GM12878 (cell line): ENCODE measurements around the gene RNFT2. TPM values are rescaled to one million over a fixed set of nuclear protein-coding genes. Genes with fewer than 3 reads are reported as not detected.

Experiments
- ATAC-seq: fragments of 200-7000 bp; cut with Tn5 transposase; 3 replicates; pipeline ENCODE4 v1.9.1; 2020; ENCODE audit warnings: mild to moderate bottlenecking, moderate library complexity
- BruUV-seq: library from RNA; stranded (reverse); fragments of 400-500 nt; replicated peaks from 2 replicates; lab custom pipeline; 2021; lab: Mats Ljungman, UMichigan
- CTCF ChIA-PET: fragments of 300-600 bp; sonication (Branson Sonifier 250); formaldehyde crosslinking; extraction: SDS; loops from one replicate; lab custom pipeline; 2021; ENCODE audit warnings: inconsistent platforms; lab: Yijun Ruan, JAX
- POLR2A ChIA-PET: fragments of 350-600 bp; formaldehyde crosslinking; extraction: SDS; loops from one replicate; lab custom pipeline; 2021; ENCODE audit warnings: inconsistent platforms; lab: Charles Lee
- RAD21 ChIA-PET: fragments of 300-600 bp; sonication (Branson Sonifier 250); formaldehyde crosslinking; loops from one replicate; lab custom pipeline; 2023; ENCODE audit warnings: antibody characterized with exemption; ENCODE audit not compliant: unreplicated experiment; lab: Charles Lee
- SMC1A ChIA-PET: fragments of 300-600 bp; sonication (Branson Sonifier 250); formaldehyde crosslinking; loops from one replicate; lab custom pipeline; 2023; ENCODE audit not compliant: unreplicated experiment, uncharacterized antibody; lab: Charles Lee
- DNase-seq: peaks from one replicate; pipeline ENCODE4 v3.0.0-alpha.2; 2011; ENCODE audit warnings: low read depth, low spot score
- FAIRE-seq: peaks from 3 replicates; lab custom pipeline; 2011; peaks lifted over from hg19 to GRCh38; lab: Jason Lieb, UNC
- H2AFZ ChIP-seq: 2 replicates; pipeline ENCODE4 v1.6.0; 2011; ENCODE audit warnings: low read depth, low read length, control low read depth; ENCODE audit not compliant: control insufficient read depth
- H3K27ac ChIP-seq: 2 replicates; pipeline ENCODE4 v1.5.1; 2011; ENCODE audit warnings: control low read depth; ENCODE audit not compliant: control insufficient read depth, insufficient read depth
- H3K27me3 ChIP-seq, 2 experiments: replicated peaks in 1 of 2; 2 replicates each; pipeline versions ENCODE4 v1.6.0 to v1.6.1; 2011; ENCODE audit warnings: low read length in 1 of 2; ENCODE audit not compliant: control insufficient read depth in 2 of 2, insufficient read depth in 2 of 2
- H3K36me3 ChIP-seq, 2 experiments: 2 replicates each; pipeline ENCODE4 v1.5.1; 2011; ENCODE audit warnings: low read length in 1 of 2; ENCODE audit not compliant: control insufficient read depth in 2 of 2, insufficient read depth in 2 of 2
- H3K4me1 ChIP-seq: 2 replicates; pipeline ENCODE4 v1.6.1; 2011; ENCODE audit warnings: mild to moderate bottlenecking, low read length, moderate library complexity, mixed read lengths; ENCODE audit not compliant: control insufficient read depth, insufficient read depth
- H3K4me2 ChIP-seq: 2 replicates; pipeline ENCODE4 v1.6.0; 2011; ENCODE audit warnings: control low read depth; ENCODE audit not compliant: control insufficient read depth, insufficient read depth
- H3K4me3 ChIP-seq: fragments of 200-600 bp; sonication (generic); 2 replicates; pipeline ENCODE4 v1.5.1; 2016
- H3K79me2 ChIP-seq: 2 replicates; pipeline ENCODE4 v1.6.0; 2011; ENCODE audit warnings: low read length; ENCODE audit not compliant: control insufficient read depth, insufficient read depth
- H3K9ac ChIP-seq: 2 replicates; pipeline ENCODE4 v1.8.0; 2011; ENCODE audit warnings: low read length, control low read depth, mixed read lengths; ENCODE audit not compliant: control insufficient read depth, insufficient read depth
- H3K9me3 ChIP-seq: replicated peaks from 3 replicates; pipeline ENCODE4 v1.5.1; 2011; ENCODE audit warnings: mild to moderate bottlenecking, low read length; ENCODE audit not compliant: control insufficient read depth, insufficient read depth
- H4K20me1 ChIP-seq: 2 replicates; pipeline ENCODE4 v1.6.0; 2011; ENCODE audit not compliant: control insufficient read depth, insufficient read depth
- ASH2L ChIP-seq: fragments of 300-600, 200-600 bp; sonication (generic); IDR thresholded peaks from 2 replicates; pipeline ENCODE4 v1.6.1; 2017; ENCODE audit warnings: low read depth, mild to moderate bottlenecking, borderline replicate concordance
- CHD4 ChIP-seq: fragments of 200-600 bp; sonication (generic); IDR thresholded peaks from 2 replicates; pipeline ENCODE4 v1.6.1; 2016; ENCODE audit warnings: mild to moderate bottlenecking
- GATAD2B ChIP-seq: fragments of 450-650 bp; conservative IDR thresholded peaks from 2 replicates; pipeline ENCODE4 v1.6.1; 2017; ENCODE audit warnings: low read depth, mild to moderate bottlenecking, moderate library complexity
- HSF1 ChIP-seq: fragments of 150-350 bp; IDR thresholded peaks from 2 replicates; pipeline ENCODE4 v1.6.1; 2014; ENCODE audit warnings: mild to moderate bottlenecking, low read depth, low read length
- KAT2A ChIP-seq: conservative IDR thresholded peaks from 2 replicates; pipeline ENCODE4 v1.6.1; 2011; ENCODE audit warnings: low read depth, low read length; ENCODE audit not compliant: control insufficient read depth
- MLLT1 ChIP-seq: fragments of 450-650 bp; IDR thresholded peaks from 2 replicates; pipeline ENCODE4 v1.6.1; 2016; ENCODE audit warnings: mild to moderate bottlenecking
- MYC ChIP-seq: IDR thresholded peaks from 2 replicates; pipeline ENCODE4 v1.6.1; 2011; ENCODE audit warnings: mild to moderate bottlenecking, low read length, moderate library complexity, inconsistent platforms; ENCODE audit not compliant: insufficient read depth, insufficient replicate concordance, insufficient read length, severe bottlenecking
- NFXL1 ChIP-seq: fragments of 450-650 bp; IDR thresholded peaks from 2 replicates; pipeline ENCODE4 v1.6.1; 2017; ENCODE audit warnings: antibody characterized with exemption, mild to moderate bottlenecking, borderline replicate concordance
- PRDM15 ChIP-seq: fragments of 450-650 bp; formaldehyde crosslinking; IDR thresholded peaks from 2 replicates; pipeline ENCODE4 v1.4.0; 2020; ENCODE audit warnings: mild to moderate bottlenecking, moderate library complexity
- SIX5 ChIP-seq: IDR thresholded peaks from 2 replicates; pipeline ENCODE4 v1.6.1; 2011; ENCODE audit warnings: mild to moderate bottlenecking, low read depth, low read length, moderate library complexity; ENCODE audit not compliant: severe bottlenecking
- STAT1 ChIP-seq: fragments of 450-650 bp; conservative IDR thresholded peaks from 2 replicates; pipeline ENCODE4 v1.6.1; 2014; ENCODE audit warnings: antibody characterized with exemption, mild to moderate bottlenecking
- TARDBP ChIP-seq: IDR thresholded peaks from 2 replicates; pipeline ENCODE4 v1.6.1; 2016; ENCODE audit warnings: borderline replicate concordance
- TCF3 ChIP-seq: IDR thresholded peaks from 2 replicates; pipeline ENCODE4 v1.6.1; 2012; ENCODE audit warnings: low read depth, mild to moderate bottlenecking, low read length, borderline replicate concordance; ENCODE audit not compliant: insufficient read depth
- ZNF207 ChIP-seq: fragments of 450-650 bp; IDR thresholded peaks from 2 replicates; pipeline ENCODE4 v1.6.1; 2014; ENCODE audit warnings: antibody characterized with exemption, mild to moderate bottlenecking, borderline replicate concordance
- WGBS: methylation state at CpG from one replicate; pipeline ENCODE4 v1.1.6; 2016; ENCODE audit warnings: low lambda C conversion rate; ENCODE audit not compliant: insufficient replicate concordance, insufficient coverage; ENCODE audit errors: missing lambda C conversion rate; 5-methylcytosine and 5-hydroxymethylcytosine counted together
- in situ Hi-C: fragments of 300-500 bp; cut with MboI; formaldehyde crosslinking; loops from 9 replicates; pipeline ENCODE4 v1.14.3; 2018; ENCODE audit warnings: mixed read lengths
- intact Hi-C: fragments of 100-400 bp; cut with micrococcal nuclease; formaldehyde crosslinking; loops from one replicate; pipeline ENCODE4 v1.14.2; 2022; ENCODE audit not compliant: unreplicated experiment
- polyA plus RNA-seq, 11 experiments: library from polyadenylated mRNA; depleted of rRNA in 4 of 11; unstranded in 6 of 11; stranded (reverse) in 5 of 11; fragments of >200 nt; fragmentation: Nextera tagmentation in 4 of 11; fragmentation: Illumina TruSeq in 1 of 11; extraction: Ambion mirVana in 4 of 11; extraction: Trizol in 1 of 11; gene quantifications; 1 replicate in 1 of 11; 2 replicates in 10 of 11; pipeline versions ENCODE4 v1.2.1 to v1.2.3, GENCODE V29; 2011 to 2016; ENCODE audit warnings: inconsistent platforms in 2 of 11, missing spikeins in 2 of 11, low read depth in 1 of 11
- total RNA-seq, 4 experiments: library from RNA; depleted of rRNA in 3 of 4; stranded (reverse); fragments of >200 nt in 3 of 4; fragmentation: Illumina TruSeq in 1 of 4; extraction: Trizol in 1 of 4; gene quantifications; 2 replicates each; pipeline versions ENCODE4 v1.2.1 to v1.2.3, GENCODE V29; 2013 to 2021

The RNFT2 gene
- total and polyA plus RNA-seq, 10 of the 15 experiments (the other 5 are each of a cell fraction or from before 2014, with no cell fraction given), result 2.5 to 17.3 (median 9.7) TPM

- in situ Hi-C loops, result no loop called here
- Histone ChIP-seq H2AFZ (no peak overlapping the region), H3K4me3 (no peak overlapping the region), H3K4me2 (no peak overlapping the region), H3K9me3 (no peaks in the 10 kb centered on the region), H3K27me3 (no peaks in the 10 kb centered on the region), H4K20me1 (no peaks in the 10 kb centered on the region), H3K4me1 (peaks cover 19% of the 10 kb centered on the region), H3K36me3 (no peaks in the 10 kb centered on the region), H3K9ac (no peak overlapping the region), H3K27ac (no peak overlapping the region), H3K79me2 (no peaks in the 10 kb centered on the region)
- FAIRE-seq, result no peak
- BruUV-seq, result no TSS peak
- ChIA-PET RAD21 (no interaction called here), CTCF (no interaction called here), SMC1A (no interaction called here), POLR2A (no interaction called here)
- ATAC-seq, result no peak
- intact Hi-C loops, result no loop called here
- WGBS, result 75% methylated on average over 11 of the region's 11 CpGs
- DNase-seq, result no peak
- TF ChIP-seq KAT2A, result no peak
- no peak for TF ChIP-seq CHD4
- no peak for TF ChIP-seq PRDM15 (CRISPR knock-in tag)
- TF ChIP-seq NFXL1, result no peak
- no peak for TF ChIP-seq MLLT1
- no peak for TF ChIP-seq ZNF207
- no peak for TF ChIP-seq TARDBP
- no peak for TF ChIP-seq MYC
- no peak for TF ChIP-seq ASH2L
- TF ChIP-seq SIX5, result no peak
- TF ChIP-seq HSF1, result no peak
- TF ChIP-seq TCF3, result no peak
- no peak for TF ChIP-seq STAT1
- TF ChIP-seq GATAD2B, result no peak
These were observed 118.6 kb downstream of the RNFT2 start for GRCh38 chr12:116856729-116857128.
